HG02678 (cell line): Measurements from ENCODE around the gene CTBP2.

Source experiments
- ATAC-seq: cut with Tn5 transposase; IDR thresholded peaks from one replicate; pipeline ENCODE4 v1.9.1; 2021; ENCODE audit warnings: mild to moderate bottlenecking, moderate library complexity; ENCODE audit not compliant: unreplicated experiment

CTBP2 gene

DNA sequence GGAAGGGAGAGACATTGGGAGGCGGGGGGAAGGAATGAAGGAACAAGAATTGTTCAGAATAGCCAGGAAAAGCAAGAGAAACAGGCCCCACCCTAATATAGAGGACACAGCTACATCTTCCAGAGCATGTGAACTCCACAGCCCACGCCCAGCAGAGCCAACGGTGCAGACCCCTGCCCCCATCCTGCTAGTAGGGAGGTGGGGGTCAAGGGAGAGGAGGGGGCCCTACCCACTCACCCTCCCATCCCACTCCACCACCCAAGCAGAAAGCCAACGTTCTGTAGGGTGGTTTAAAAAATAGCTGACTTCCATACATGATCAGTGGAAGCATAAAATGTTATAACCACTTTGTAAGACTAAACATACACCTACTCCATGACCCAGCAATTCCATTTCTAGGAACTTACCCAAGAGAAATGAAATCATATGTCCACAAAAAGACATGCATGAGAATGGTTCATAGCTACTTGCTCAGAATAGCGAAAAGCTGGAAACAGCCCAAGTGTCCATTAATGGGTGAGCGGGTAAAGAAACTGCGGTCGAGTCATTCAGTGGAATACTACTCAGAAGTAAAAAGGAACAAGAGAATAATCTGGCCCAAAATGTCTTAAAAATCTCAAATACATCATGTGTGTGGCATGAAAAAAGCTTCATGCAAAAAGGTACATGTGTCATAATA is 31.8 kb downstream of the CTBP2 start:
- no peak for ATAC-seq

DNA sequence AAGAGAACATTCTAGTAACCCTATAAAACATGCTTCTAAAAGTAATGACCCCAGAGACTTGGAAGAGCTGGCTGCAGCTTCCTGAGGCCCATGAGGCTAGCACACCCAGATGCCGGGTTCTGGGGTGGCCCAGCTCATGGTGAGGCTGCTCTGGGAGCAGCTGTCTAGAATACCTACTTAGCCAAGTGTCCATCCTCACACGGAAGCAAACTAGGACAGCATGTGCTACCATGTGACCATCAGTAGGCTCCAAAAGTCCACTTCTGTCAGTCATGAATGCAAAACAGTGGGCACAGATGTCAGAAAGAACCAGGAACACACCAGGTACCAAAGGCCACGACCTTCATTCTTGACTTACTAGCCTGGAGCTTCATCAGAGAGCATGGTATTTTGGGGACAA is 32.4 kb downstream of the CTBP2 start:
- ATAC-seq, result no peak

DNA sequence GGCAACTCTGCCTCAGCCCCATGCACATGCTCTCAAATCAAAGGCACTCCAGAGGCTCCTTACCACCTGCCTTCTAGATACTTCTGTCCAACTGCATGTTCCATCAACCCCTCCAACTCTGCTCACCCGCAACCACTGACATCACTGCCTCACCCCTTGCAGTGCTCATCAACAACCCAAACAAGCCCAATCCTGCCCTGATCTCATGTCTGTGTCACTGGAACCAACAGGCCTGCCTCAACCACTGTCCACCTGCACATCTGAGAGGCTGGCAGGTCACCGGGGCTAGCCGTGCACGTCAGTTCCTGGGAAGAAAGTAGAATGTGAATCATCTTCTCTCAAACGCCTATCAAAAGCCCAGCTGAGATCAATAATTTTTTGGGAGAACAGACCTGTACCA is 33.3 kb downstream of the CTBP2 start:
- no peak for ATAC-seq

DNA sequence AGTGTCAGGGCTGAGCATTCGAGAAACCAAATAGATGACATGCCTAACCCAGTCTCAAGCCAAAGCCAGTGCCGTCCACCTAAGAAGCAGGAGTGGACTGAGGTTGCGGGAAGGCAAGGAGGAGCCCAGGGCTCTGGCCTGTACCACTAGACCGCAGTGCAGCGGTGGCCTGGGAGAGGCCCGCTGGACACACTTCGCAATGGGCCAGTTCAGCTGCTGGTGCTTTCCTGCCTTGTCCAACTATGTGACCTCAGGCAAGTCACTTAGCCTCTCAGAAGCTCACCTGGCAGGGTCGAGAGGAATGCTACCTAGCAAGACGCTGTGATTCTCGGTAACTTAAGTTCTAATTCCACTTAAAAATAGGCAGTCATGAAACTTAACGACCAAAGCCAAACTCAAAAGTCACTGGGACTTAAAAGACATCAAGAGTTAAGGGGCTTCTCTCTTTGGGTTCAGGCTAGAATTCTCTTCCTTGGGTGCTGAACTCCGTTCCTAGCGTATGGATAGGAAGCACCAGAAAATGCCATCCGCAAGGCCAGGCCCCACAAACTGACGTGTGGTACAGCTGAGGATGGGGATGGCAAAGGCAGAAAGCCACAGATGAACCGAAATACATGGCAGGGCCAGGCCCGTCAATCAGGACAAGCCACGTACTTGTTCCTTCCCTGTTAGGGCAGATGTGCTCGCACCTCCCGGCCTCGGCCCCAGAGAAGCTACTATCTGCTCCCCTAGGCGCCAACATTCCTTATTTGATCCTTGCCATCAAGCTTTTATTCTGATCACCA is 34.2 kb downstream of the CTBP2 start:
- ATAC-seq, result no peak

DNA sequence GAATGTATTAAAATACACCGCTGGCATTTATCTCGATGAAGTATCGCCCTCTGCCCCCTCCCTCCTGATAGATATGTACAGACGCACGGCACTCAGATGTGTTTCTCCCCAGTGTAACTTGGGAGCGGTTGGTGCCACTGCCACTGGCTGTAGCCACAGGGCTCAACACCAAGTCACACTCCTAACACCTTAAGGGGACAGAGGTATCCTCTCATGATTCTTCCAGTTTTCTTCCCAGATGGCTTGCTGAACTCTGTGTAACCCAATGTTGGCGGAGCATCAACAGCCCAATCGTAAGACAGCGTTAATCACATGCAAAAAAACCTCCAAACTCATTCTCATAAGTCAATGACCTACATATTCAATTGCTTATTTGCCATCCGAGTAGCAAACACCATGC is 35.5 kb downstream of the CTBP2 start:
- ATAC-seq, result no peak

DNA sequence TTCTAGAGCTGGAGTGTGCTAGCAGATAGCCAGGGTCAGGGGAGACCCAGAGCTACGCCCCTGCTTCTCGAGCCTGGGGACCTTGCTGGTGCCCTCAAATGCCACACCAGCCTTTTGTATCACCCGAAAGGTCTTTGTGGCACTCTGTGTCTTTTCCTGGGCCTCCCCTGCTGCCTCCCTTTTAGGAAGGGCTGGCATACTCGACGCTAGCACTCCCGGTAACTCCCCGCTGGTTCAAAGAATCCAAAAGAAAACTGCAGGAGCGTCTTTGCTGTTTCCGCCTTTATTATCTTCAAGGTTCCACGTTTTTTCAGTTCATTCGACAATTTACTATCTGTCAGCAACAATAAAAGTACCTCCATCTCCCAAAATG is 36.3 kb downstream of the CTBP2 start:
- no peak for ATAC-seq

DNA sequence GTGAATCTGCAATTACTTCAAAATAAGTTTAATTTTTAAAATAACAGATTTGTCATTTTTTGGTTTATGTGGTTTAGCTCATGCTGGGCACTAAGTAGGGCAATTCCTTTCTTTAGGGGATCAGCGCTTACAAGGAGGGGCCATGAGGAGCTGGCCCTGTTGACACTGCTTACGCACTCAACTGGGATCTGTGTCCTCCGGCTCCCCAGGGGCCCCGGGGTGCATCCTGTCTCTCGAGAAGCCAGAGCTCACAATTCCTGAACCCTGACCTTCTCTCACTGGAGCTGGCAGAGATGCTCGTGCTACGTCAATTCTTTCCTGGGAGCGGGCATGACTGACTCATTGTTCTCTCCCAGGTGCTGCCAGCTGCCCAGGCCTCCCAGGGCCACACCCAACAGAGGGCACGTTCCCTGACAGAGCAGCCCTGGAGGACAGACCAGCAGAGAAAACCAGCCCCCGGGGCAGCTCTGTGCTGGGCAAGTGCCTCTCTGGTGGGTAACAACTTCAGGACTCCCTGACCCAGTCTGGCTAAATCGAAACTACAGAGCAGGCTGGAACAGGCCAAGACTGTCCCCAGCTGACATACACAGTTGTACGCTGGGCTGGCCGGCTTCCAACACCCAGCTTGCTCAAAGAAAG is 36.8 kb downstream of the CTBP2 start:
- no peak for ATAC-seq

DNA sequence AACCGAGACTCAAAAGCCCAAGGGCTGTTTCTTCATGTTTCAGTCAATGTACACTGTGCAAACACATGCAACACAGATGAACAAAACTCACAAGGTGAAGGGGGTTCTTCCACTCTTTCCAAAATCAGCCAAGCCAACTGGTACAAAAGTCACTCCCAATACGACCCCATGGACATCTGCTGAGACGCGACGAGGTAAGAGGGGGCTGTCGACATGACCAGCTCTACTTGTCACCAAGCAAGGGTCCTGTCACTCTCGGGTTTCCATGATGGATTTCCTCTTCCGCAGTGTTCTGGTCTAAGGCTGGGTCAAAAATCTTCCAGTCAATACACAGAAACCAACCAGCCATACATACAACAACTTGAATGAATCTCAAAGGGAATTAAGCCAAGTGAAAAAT is 37.8 kb downstream of the CTBP2 start:
- no peak for ATAC-seq

DNA sequence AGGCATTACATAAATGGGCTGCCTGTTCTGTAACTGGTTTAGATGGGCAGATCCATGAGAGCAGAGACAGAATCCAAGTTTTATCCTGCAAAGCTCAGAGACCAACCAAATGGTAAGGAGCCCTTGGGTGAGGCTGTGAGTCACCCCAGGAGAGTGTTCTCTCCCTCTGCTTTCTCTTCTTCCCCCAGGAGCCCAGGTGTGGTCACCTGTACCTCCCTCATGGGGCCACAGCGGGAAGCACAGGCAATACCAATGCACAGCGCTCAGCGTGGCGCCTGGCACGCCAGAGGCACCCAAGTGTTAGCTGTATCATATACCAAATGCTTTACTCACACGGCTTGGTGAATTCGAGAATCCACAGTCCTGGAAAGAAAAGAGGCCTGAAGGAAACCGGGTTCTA is 39.4 kb downstream of the CTBP2 start:
- no peak for ATAC-seq

DNA sequence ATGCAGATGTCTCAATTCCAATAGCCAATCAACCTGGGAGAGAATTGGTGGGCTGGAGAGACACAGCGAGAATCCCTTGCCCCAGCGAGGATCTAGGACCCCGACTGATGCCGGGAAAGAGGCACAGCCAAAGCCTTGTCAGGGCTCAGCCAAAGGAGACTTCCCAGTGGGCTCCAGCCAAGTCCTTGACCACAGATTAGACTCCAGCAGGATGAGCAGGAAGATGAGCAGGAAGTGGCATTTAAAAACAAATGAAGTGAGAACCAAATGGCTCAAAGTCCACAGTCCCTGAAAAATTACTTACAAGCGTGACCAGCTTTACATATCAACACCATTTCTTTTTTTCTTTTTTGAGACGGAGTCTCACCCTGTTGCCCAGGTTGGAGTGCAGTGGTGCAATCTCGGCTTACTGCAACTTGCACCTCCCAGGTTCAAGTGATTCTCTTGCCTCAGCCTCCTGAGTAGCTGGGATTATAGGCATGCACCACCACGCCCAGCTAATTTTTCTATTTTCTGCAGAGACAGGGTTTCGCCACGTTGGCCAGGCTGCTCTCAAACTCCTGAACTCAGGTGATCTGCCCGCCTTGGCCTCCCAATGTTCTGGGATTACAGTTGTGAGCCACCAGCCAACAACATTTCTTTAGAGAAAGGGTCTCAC is 40.2 kb downstream of the CTBP2 start:
- no peak for ATAC-seq

DNA sequence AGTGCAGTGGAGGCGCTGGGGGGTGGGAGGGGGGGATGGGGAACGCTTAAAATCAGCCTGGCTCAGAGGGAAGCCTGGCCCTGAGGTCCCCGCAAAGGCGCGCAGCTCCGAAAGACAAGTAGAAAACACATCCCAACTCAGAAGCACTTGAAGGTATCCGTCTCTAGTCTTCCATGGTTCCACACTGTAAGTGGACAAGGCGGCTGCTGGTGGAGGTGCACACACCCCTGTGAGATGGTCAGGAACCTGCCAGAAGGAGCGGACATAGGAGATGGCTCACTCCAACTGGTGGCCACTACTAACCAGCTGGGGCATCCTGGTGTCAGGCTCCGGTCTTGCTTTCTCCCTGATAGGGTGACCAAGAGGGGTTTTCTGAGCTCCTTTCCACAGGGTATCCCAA is 41.7 kb downstream of the CTBP2 start:
- no peak for ATAC-seq

DNA sequence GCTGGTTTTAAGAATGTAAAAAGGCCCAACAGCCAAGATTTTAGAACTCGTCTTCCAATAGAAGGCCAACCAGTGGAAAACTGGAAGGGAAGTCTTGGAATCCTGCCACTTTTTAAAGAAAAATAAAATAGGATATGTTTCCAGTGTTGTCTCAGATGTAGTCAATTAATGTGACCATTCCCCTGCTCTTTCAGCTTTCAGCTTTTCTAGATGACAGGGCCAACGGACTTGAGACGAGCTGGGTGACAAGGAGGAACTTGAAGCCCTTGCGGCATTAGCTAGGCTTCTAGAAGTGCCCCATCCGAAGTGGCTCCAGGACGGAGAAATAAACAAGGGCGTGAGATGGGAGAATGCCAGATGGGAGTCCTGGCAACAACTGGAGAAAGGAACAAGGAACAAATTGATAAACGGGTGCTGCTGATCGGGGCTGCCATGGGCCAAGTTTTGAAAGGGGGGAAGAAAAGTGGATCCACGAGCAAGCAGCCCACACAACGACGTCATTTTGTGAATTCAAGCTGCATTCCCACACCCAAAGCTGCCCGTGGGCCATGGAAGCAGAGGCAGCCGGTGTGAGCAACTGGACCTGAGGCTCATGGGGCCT is 42.3 kb downstream of the CTBP2 start:
- ATAC-seq, result no peak

DNA sequence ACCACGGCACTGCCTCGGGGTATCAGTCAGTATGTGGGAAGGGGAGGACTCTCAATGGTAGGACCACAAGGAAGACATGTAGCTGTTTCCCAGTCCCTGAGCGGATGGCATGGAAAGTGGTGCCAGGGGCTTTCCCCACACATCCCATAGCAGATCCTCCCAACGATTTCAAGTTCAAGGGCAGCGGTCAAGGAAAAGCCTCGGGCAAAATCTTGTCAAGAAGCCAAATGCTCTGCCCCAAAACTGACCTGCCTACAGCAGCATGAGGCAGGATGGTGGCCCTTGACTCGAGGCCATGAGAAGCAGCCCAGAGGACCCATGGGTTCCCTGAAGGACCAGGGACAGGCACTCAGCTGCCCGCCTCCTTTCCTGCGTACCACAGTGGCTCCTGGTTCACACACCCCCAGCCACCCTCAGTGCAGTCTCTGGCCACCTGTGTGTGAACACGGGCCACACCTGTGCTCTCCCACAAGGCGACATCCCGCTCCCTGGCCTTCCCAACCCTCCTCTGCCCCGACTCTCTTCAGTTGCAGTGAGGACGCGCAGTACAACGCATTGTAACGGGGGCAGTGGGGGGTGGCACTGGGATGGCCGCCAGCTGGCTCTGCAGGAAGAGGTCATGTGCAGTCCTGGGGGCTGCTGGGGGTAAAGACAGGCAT is 43.6 kb downstream of the CTBP2 start:
- ATAC-seq, result no peak

DNA sequence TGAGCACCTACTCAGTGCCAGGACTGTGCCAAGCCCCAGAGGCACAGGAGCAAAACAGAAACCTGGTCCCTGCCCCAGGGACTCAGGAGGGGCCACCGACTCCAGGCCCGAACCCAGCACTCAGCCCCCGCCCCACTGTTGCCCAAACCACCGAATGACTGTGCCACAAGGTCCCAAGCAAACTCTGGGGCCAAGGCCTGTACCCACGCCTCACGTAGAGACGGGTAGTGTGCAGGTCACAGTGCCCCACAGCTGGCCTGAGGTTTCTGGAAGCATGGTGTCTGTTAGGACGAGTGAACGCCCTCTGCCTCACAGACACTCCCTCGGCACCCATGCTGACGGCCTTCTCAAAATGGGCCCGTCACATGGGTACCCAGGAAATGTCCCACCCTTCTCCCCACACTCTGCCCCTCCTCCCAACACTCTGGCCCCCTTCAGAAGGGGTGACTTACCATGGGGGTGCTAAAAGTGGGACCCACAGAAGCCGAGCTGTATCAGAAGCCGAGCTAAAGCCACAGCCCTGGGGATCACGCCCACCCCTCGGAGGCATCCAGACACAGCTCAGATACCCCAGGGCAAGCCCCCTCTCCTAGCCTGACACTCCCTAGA is 44.2 kb downstream of the CTBP2 start:
- no peak for ATAC-seq

DNA sequence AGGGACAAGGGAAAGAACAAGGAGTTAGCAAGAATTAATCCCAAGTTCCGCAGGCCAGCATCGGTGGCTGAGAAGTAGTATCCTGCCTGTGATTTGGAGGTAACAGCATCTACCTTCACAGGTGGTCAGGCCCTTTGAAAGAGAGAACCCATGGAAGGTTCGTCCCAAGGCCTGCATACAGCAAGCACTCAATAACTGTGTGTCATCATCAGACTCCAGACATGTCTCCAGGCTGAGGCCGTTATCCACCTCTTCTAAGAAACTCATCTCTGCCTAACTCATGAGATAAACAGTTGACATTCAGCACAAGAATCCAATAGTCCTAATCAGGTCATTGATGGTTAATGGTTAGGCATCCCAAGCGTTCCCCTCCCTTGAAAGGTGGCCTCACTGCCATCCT is 45.0 kb downstream of the CTBP2 start:
- no peak for ATAC-seq

DNA sequence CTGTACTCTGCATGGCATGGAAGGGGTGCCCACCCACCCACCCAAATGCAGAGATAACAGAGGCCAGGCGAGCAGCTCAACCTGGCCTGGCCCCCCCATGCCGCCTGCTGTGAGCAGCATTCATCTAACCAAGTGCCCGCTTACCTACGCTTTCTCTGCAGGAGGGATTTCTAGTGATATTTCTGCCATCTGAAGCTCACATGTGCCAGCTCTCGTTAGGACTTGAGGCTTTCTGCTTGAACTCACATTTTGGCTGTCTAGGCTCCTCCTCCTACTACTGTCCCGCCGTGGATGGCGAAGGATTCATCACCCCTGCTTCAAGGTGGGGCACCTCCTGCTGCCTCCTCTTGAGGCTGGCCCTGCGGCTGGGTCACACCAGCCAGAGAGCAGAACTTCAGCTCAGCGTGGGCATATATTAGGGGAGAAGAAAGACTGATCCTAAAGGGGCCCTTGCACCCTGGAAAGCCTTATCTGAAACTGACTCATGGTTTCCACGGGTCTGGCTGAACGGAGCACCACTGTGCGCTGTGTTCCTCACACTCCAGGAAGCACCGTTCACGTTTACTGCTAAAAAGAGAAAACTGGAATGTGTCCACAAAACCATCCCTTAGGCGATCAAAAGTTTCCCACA is 45.5 kb downstream of the CTBP2 start:
- ATAC-seq, result no peak

DNA sequence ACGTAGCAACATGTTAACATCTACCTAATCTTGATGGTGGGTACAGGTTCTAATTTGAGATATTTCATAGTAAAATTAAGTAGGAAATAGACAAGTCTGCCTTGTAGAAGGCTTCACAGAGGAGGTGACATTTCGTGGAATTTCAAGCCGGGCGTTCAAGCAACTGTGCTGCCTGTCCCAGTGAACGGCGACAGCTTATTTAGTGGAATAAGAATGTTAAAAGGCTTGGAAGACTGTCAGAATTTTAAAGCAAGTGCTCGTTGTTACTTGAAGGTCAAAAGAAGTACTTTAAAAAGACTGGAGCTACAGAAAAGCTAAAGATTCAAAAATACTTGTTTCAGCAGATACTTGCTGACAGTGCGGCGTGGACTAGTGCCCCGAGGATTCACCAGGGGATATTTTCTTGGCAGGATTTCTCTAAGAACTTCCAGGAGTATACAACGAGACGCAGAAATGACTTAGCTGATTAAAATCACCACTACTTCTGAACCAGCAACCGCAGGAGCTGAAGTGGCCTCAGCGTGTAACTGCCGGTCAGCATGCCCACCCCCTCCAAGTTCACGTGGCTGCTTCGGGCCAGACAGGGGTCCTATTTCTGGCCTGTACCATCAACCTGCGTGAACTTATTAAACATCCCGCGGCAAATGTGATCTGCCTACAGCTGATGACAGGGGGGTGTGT is 46.5 kb downstream of the CTBP2 start:
- ATAC-seq, result no peak

DNA sequence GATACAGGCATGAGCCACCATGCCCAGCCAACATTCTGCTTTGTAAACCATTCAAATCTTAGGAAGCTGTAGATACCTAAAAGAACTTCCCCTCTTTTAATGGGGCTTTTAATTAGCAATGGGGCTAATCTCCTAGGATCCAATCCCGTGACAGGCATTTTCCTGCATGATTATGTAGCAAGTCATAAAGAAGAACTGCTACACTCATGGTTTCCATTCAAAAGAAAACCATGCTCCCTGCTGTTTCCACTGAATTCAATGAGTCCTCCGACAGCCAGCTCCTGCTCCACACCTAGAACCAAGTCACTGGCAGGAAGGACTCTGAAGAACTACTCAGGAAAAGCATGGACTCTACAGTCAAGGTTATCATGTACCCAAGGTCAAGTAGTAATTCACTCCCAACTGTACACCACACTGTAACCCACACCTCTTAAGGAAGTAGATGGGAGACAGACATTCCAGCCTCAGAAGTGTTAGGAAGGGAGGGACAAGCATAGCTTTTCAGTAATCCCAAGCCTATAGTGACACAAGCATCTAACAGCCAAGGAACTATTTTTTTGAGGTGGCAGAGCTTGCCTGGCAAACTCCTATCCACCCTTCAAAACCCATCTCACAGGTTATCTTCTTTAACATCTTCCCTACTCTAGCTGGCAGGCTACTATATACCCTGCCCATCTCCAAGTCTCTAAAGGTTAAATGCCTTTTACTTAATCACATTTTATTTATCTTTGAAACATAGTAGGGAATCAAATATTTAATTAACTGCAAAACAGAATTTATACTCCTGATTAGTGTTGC is 47.5 kb downstream of the CTBP2 start:
- ATAC-seq, result no peak
